ENCODE measurements around the gene DLGAP3. TPM values are rescaled to one million over a fixed set of nuclear protein-coding genes. Genes with fewer than 3 reads are reported as not detected.

DLGAP3 gene
- polyA plus RNA-seq, 1 donor from 2014 or later: 2.9 TPM

- no peaks in the 10 kb centered on the region for H3K9me2 ChIP-seq (ENCODE audit: insufficient read depth, low read length)
- no peak overlapping the region for H3K9ac ChIP-seq (ENCODE audit: low read length)
- no peak overlapping the region for H3K4me3 ChIP-seq (ENCODE audit: low read length)
- H3F3A ChIP-seq (ENCODE audit: insufficient read depth, low read length, poor library complexity, severe bottlenecking): no peaks in the 10 kb centered on the region
- H3K27me3 ChIP-seq (ENCODE audit: insufficient read depth, low read depth, low read length): no peaks in the 10 kb centered on the region
- no peaks in the 10 kb centered on the region for H3K9me3 ChIP-seq (ENCODE audit: low read length)
- no peaks in the 10 kb centered on the region for H4K20me1 ChIP-seq (ENCODE audit: insufficient read depth)
- H3K36me3 ChIP-seq (ENCODE audit: insufficient read depth, low read length): no peaks in the 10 kb centered on the region
- H3K79me2 ChIP-seq (replicated peaks; ENCODE audit: insufficient read depth, low read length): no peaks in the 10 kb centered on the region
- no peak overlapping the region for H3K4me2 ChIP-seq (ENCODE audit: low read length)
- TF ChIP-seq CTCF (IDR thresholded peaks at IDR 0.05; ENCODE audit: poor library complexity, severe bottlenecking) (no peak), EZH2 (IDR thresholded peaks at IDR 0.05; ENCODE audit: borderline replicate concordance, insufficient read depth, low read length, poor library complexity, severe bottlenecking) (no peak), RAD21 (conservative IDR thresholded peaks at IDR 0.05) (no peak)
- H3K27ac ChIP-seq (ENCODE audit: low read length): no peak overlapping the region
- H2AFZ ChIP-seq (ENCODE audit: low read depth, low read length): no peak overlapping the region
These were observed 85.8 kb downstream of the DLGAP3 start for GRCh38 chr1:34843392-34844251.

- no peak overlapping the region for H2AFZ ChIP-seq (ENCODE audit: low read depth, low read length)
- H3K9ac ChIP-seq (ENCODE audit: low read length): no peak overlapping the region
- no peaks in the 10 kb centered on the region for H4K20me1 ChIP-seq (ENCODE audit: insufficient read depth)
These were observed 86.5 kb downstream of the DLGAP3 start for GRCh38 chr1:34842952-34843371.

More at GRCh38 chr1:34842952-34843371, 86.5 kb downstream of the DLGAP3 start:
- Histone ChIP-seq H3K4me2 (ENCODE audit: low read length) (no peak overlapping the region), H3K27me3 (ENCODE audit: insufficient read depth, low read depth, low read length) (no peaks in the 10 kb centered on the region), H3K9me3 (ENCODE audit: low read length) (no peaks in the 10 kb centered on the region), H3K79me2 (replicated peaks; ENCODE audit: insufficient read depth, low read length) (no peaks in the 10 kb centered on the region), H3K4me3 (ENCODE audit: low read length) (no peak overlapping the region), H3K27ac (ENCODE audit: low read length) (no peak overlapping the region), H3F3A (ENCODE audit: insufficient read depth, low read length, poor library complexity, severe bottlenecking) (no peaks in the 10 kb centered on the region), H3K9me2 (ENCODE audit: insufficient read depth, low read length) (no peaks in the 10 kb centered on the region), H3K36me3 (ENCODE audit: insufficient read depth, low read length) (no peaks in the 10 kb centered on the region)
- TF ChIP-seq EZH2 (IDR thresholded peaks at IDR 0.05; ENCODE audit: borderline replicate concordance, insufficient read depth, low read length, poor library complexity, severe bottlenecking) (no peak), TAF1 (IDR thresholded peaks at IDR 0.05; ENCODE audit: low read depth) (no peak), CTCF (IDR thresholded peaks at IDR 0.05; ENCODE audit: poor library complexity, severe bottlenecking) (no peak), RAD21 (conservative IDR thresholded peaks at IDR 0.05) (no peak), REST (IDR thresholded peaks at IDR 0.05; ENCODE audit: borderline replicate concordance) (no peak), MXI1 (conservative IDR thresholded peaks at IDR 0.05; ENCODE audit: poor library complexity, severe bottlenecking) (no peak), SMC3 (conservative IDR thresholded peaks at IDR 0.05; ENCODE audit: poor library complexity) (no peak), EP300 (conservative IDR thresholded peaks at IDR 0.05; ENCODE audit: poor library complexity, severe bottlenecking) (no peak), POLR2AphosphoS5 (IDR thresholded peaks at IDR 0.05) (no peak)
